HG02571 (cell line): ENCODE results near the gene TRIM71.
A peak's percentile ranks its signal among the peaks of the same experiment; 100 is the strongest.
"Not testable (repeated sequence)": the region's sequence is repeated elsewhere in the genome, so short reads cannot be mapped to it uniquely, and the experiment has no call there.

Source experiments
- ATAC-seq: cut with Tn5 transposase; IDR thresholded peaks from one replicate; pipeline ENCODE4 v1.9.1; 2021; ENCODE audit warnings: mild to moderate bottlenecking, moderate library complexity; ENCODE audit not compliant: unreplicated experiment

TRIM71 gene

GRCh38 chr3:32922078-32922477 is 104.3 kb downstream of the TRIM71 start:
- ATAC-seq: no peak

- ATAC-seq: no peak
Observed at GRCh38 chr3:32930161-32930560, 112.4 kb downstream of the TRIM71 start.

GRCh38 chr3:32931273-32931672 is 113.5 kb downstream of the TRIM71 start:
- not testable (repeated sequence) for ATAC-seq

DNA sequence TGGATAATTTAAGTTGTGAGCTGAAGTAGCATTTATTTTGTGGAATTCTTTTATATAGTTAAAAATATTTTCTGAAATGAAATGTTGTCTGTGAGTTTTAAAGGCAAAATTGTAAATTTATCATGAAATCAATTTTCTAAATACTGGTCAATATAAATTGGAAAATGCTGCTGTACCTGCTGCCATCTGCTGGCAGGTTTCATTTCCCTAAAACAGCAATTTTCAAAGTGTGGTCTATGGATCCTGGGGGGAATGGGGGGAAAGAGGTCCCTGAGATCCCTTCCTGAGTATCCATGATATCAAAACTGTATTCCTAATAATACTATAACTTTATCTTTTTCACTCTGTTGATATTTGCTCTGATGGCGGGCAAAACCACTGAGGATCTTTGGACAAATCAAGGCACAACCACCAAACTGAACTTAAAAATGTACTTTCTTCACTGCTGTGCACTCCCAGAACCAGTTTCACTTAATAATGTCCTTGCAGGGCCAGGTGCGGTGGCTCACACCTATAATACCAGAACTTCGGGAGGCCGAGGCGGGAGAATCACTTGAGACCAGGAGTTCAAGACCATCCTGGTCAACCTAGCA is 116.4 kb downstream of the TRIM71 start:
- no peak for ATAC-seq

DNA sequence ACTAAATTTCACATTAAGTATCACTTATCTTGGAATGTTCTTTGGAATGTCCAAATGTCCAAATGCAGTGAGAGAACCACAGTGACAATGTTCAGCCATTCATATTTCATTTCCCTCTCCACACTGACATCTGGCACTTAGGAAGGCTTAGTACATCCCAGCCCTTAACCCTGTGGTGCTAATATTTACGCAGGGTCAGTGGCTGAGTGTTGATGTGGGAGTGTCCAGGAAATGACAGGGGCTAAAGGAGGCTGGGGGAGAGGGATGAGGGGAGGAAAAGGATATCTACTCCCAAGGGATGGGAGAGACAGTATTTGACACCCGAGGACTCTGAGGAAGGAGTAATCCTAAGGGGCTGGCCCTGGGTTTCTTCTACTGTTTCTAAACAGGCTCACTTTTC is 119.5 kb downstream of the TRIM71 start:
- ATAC-seq: no peak

- ATAC-seq: not testable (repeated sequence)
Observed at GRCh38 chr3:32939531-32940284, 121.9 kb downstream of the TRIM71 start.

DNA sequence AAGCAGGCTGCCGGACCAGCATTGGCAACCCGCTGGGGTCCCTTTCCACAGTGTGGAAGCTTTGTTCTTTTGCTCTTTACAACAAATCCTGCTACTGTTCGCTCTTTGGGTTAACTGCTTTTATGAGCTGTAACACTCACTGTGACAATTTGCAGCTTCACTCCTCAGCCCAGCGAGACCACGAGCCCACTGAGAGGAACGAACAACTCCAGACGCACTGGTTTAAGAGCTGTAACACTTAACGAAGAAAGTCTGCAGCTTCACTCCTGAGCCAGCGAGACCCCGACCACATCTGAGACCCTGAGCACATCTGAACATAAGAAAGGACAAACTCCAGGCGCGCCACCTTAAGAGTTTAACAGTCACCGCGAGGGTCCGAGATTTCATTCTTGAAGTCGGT is 122.9 kb downstream of the TRIM71 start:
- ATAC-seq: no peak

GRCh38 chr3:32945136-32945535 is 127.3 kb downstream of the TRIM71 start:
- ATAC-seq: no peak

DNA sequence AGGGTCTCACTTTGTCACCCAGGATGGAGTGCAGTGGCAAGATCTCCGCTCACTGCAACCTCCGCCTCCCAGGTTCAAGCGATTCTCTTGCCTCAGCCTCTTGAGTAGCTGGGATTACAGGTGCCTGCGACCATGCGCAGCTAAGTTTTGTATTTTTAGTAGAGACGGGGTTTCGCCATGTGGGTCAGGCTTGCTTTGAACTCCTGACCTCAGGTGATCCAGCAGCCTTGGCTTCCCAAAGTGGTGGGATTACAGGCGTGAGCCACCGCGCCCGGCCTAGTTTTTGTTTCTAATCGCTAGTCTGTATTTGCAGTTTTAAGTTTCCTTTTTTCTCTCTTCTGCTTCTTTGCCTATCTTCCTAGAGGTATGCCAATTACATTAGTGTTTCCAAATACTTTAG is 127.8 kb downstream of the TRIM71 start:
- not testable (repeated sequence) for ATAC-seq

DNA sequence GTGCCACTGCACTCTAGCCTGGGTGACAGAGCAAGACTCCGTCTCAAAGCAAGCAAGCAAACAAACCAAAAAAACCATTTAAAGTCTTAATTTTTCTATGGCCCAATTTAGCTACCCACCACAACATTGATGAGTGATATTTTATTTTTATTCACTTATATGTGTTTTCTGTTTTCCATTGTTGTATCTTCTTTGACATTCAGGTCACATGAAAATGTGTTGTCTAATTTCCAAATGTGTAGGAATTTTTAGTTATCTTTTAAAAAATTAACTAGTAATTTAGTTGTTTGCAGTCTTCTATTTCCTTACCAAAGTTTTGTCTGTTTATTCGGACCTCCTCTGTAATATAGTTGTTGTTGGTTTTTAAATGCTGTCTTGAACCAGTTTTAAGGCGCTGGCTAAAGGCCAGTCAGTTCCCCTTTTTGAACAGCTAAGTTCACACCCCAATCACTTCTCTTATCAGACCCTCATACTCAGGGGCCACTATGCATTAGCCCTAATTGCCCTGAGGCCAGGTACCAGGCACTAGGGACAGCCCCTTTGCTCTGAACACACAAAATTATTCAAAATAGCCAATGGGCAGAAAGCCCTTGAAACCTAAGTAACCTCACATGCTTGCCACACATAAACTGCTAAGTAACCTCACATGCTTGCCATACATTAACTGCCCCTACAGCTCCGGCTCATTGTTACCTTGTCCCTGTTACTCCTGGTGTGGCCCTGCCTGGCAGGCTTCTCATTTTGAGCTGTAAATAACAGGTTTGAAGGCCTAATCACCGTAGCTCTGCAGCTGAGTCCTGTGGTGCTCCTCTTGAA is 129.4 kb downstream of the TRIM71 start:
- ATAC-seq: peak; percentile 11
